ENCODE data around the gene ANKIB1.

- TF ChIP-seq FOXM1 (IDR thresholded peaks at IDR 0.05; ENCODE audit: borderline replicate concordance) (no peak), CTBP1 (IDR thresholded peaks at IDR 0.05; ENCODE audit: borderline replicate concordance) (no peak)
Observed at GRCh38 chr7:92296880-92297445, 51.2 kb downstream of the ANKIB1 start.

All from HEK293T (cell line).